ENCODE data around the gene SSB.
"Not testable (repeated sequence)": the region's sequence is repeated elsewhere in the genome, so short reads cannot be mapped to it uniquely, and the experiment has no call there.

SSB gene

GRCh38 chr2:169757778-169758177 lies 40.9 kb upstream of the SSB start:
- TF ChIP-seq POLR2AphosphoS5 (IDR thresholded peaks at IDR 0.05; ENCODE audit: low read depth) (no peak), SPI1 (IDR thresholded peaks at IDR 0.05; ENCODE audit: borderline replicate concordance, low read depth) (no peak), CTCF (IDR thresholded peaks at IDR 0.05; ENCODE audit: insufficient read depth, low read length) (no peak), GABPA (IDR thresholded peaks at IDR 0.05; ENCODE audit: low read depth) (no peak), REST (IDR thresholded peaks at IDR 0.05; ENCODE audit: insufficient replicate concordance, low read depth) (no peak)
- H3K27ac ChIP-seq (replicated peaks) = no peak overlapping the region
- no peaks in the 10 kb centered on the region for H3K27me3 ChIP-seq (ENCODE audit: insufficient read depth, poor library complexity, severe bottlenecking)
- DNase-seq (ENCODE audit: low read depth in 1 of 2, low spot score in 1 of 2) = no peak
- no peak overlapping the region for H3K4me3 ChIP-seq (replicated peaks; ENCODE audit: insufficient read depth, low read length)

GRCh38 chr2:169759987-169760386 lies 38.7 kb upstream of the SSB start:
- Histone ChIP-seq H3K27me3 (ENCODE audit: insufficient read depth, poor library complexity, severe bottlenecking) (no peaks in the 10 kb centered on the region), H3K4me3 (replicated peaks; ENCODE audit: insufficient read depth, low read length) (no peak overlapping the region), H3K27ac (replicated peaks) (no peak overlapping the region)
- TF ChIP-seq REST (IDR thresholded peaks at IDR 0.05; ENCODE audit: insufficient replicate concordance, low read depth) = no peak
- DNase-seq (ENCODE audit: low read depth in 1 of 2, low spot score in 1 of 2) = no peak

- DNase-seq (ENCODE audit: low read depth in 1 of 2, low spot score in 1 of 2); H3K27me3 ChIP-seq (ENCODE audit: insufficient read depth, poor library complexity, severe bottlenecking); H3K27ac ChIP-seq (replicated peaks); H3K4me3 ChIP-seq (replicated peaks; ENCODE audit: insufficient read depth, low read length): not testable (repeated sequence)
These were observed 37.9 kb upstream of the SSB start for GRCh38 chr2:169760798-169761197.

- no peak for DNase-seq (ENCODE audit: low read depth in 1 of 2, low spot score in 1 of 2)
- Histone ChIP-seq H3K27me3 (ENCODE audit: insufficient read depth, poor library complexity, severe bottlenecking) (no peaks in the 10 kb centered on the region), H3K27ac (replicated peaks) (no peak overlapping the region)
These were observed 37.3 kb upstream of the SSB start for GRCh38 chr2:169761251-169761969.

More at GRCh38 chr2:169761251-169761969, 37.3 kb upstream of the SSB start:
- no peak overlapping the region for H3K4me3 ChIP-seq (replicated peaks; ENCODE audit: insufficient read depth, low read length)
- TF ChIP-seq SPI1 (IDR thresholded peaks at IDR 0.05; ENCODE audit: borderline replicate concordance, low read depth) (no peak), CTCF (IDR thresholded peaks at IDR 0.05; ENCODE audit: insufficient read depth, low read length) (no peak), POLR2AphosphoS5 (IDR thresholded peaks at IDR 0.05; ENCODE audit: low read depth) (no peak), REST (IDR thresholded peaks at IDR 0.05; ENCODE audit: insufficient replicate concordance, low read depth) (no peak), GABPA (IDR thresholded peaks at IDR 0.05; ENCODE audit: low read depth) (no peak)

Data from HL-60 (cell line).